Kidney (tissue), 14 donors: ENCODE data around the gene VANGL1. TPM values are rescaled to one million over a fixed set of nuclear protein-coding genes. Genes with fewer than 3 reads are reported as not detected.

Experiments used
- DNase-seq, 5 donors: peaks; one replicate each; pipeline ENCODE4 v3.0.0-alpha.2; 2013 to 2020
- FAIRE-seq: peaks from 2 replicates; lab custom pipeline; 2012; peaks lifted over from hg19 to GRCh38; lab: Jason Lieb, UNC
- H3K27ac ChIP-seq, 2 donors: one replicate each; pipeline ENCODE4 v1.7.0; 2013; ENCODE audit warnings: low read depth in 2 of 2, low read length in 2 of 2, inconsistent platforms in 1 of 2
- H3K27me3 ChIP-seq: one replicate; pipeline ENCODE4 v1.7.1; 2013; ENCODE audit warnings: low read length, inconsistent platforms; ENCODE audit not compliant: control insufficient read depth, insufficient read depth
- H3K36me3 ChIP-seq, 3 donors: one replicate each; pipeline versions ENCODE4 v1.7.0 to v1.7.1; 2013; ENCODE audit warnings: low read length in 3 of 3, control low read depth in 1 of 3, inconsistent platforms in 1 of 3; ENCODE audit not compliant: insufficient read depth in 3 of 3, control insufficient read depth in 2 of 3
- H3K4me1 ChIP-seq, 3 donors: one replicate each; pipeline versions ENCODE4 v1.7.0 to v1.7.1; 2013; ENCODE audit warnings: low read length in 3 of 3, inconsistent platforms in 1 of 3, low read depth in 1 of 3; ENCODE audit not compliant: control insufficient read depth in 2 of 3, insufficient read depth in 2 of 3
- H3K4me3 ChIP-seq, 3 donors: one replicate each; pipeline versions ENCODE4 v1.7.0 to v1.8.1; 2013; ENCODE audit warnings: low read length in 3 of 3, control low read depth in 1 of 3, inconsistent platforms in 1 of 3
- H3K9ac ChIP-seq, 3 donors: one replicate each; pipeline versions ENCODE4 v1.7.0 to v1.7.1; 2013; ENCODE audit warnings: low read length in 3 of 3, control low read depth in 1 of 3, inconsistent platforms in 1 of 3
- H3K9me3 ChIP-seq, 3 donors: one replicate each; pipeline versions ENCODE4 v1.7.0 to v1.7.1; 2013; ENCODE audit warnings: low read length in 3 of 3, control low read depth in 1 of 3, inconsistent platforms in 1 of 3; ENCODE audit not compliant: control insufficient read depth in 2 of 3, insufficient read depth in 1 of 3
- intact Hi-C: fragments of 100-400 bp; cut with DNase I; formaldehyde crosslinking; loops from one replicate; pipeline ENCODE4 v1.11.1; 2022
- polyA plus RNA-seq: library from polyadenylated mRNA; stranded (reverse); fragments of 350-450 nt; fragmentation: Illumina TruSeq; extraction: RNeasy Lipid Tissue Mini Kit (QIAGEN cat#74804); gene quantifications from one replicate; pipeline ENCODE4 v1.2.3, GENCODE V29; 2014; ENCODE audit warnings: low read depth, low replicate concordance; ENCODE audit not compliant: insufficient read depth
- total RNA-seq: library from RNA; stranded (reverse); fragmentation: NEBNext Ultra II Directional; extraction: Animal tissue kit (Norgen Biotek cat#: 25700); gene quantifications from one replicate; pipeline ENCODE4 v1.2.1, GENCODE V29; 2021
- TF ChIP-seq, protein P1 (sequence below): IDR thresholded peaks from 3 replicates; pipeline ENCODE4 v1.5.1; 2012; ENCODE audit warnings: mild to moderate bottlenecking, moderate library complexity, borderline replicate concordance; ENCODE audit not compliant: insufficient read depth; ENCODE audit errors: extremely low read depth
- donor health status: control.
- donor health status: control.
- donor health status: control.
- donor health status: control.
- donor health status: control.
- donor health status: DM: yes; HTN: yes; CAD: no.
- donor health status: Normal renal cell carcinoma (clear cell type).

VANGL1 gene
- total and polyA plus RNA-seq, 2 donors from 2014 or later, result 2.7 to 12.3 TPM

DNA sequence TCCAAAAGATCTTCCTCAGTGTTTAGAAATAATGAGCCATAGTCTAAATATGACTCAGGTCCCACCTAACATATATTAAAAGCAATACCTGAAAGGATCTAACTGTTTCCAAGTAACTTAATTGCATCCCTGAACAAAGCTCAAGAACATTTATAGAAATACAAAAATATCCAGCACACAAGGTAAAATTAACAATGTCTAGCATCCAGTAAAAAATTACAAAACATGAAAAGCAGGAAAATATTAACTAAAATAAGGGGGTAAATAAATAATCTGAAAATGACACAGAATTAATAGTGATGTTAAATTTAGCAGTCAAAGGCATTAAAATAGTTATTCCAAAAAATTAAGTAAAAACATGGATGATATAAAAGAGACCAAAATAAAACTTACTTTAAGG lies 21.3 kb upstream of the VANGL1 start:
- TF ChIP-seq, protein P1, sequence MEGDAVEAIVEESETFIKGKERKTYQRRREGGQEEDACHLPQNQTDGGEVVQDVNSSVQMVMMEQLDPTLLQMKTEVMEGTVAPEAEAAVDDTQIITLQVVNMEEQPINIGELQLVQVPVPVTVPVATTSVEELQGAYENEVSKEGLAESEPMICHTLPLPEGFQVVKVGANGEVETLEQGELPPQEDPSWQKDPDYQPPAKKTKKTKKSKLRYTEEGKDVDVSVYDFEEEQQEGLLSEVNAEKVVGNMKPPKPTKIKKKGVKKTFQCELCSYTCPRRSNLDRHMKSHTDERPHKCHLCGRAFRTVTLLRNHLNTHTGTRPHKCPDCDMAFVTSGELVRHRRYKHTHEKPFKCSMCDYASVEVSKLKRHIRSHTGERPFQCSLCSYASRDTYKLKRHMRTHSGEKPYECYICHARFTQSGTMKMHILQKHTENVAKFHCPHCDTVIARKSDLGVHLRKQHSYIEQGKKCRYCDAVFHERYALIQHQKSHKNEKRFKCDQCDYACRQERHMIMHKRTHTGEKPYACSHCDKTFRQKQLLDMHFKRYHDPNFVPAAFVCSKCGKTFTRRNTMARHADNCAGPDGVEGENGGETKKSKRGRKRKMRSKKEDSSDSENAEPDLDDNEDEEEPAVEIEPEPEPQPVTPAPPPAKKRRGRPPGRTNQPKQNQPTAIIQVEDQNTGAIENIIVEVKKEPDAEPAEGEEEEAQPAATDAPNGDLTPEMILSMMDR, result no peak
- no peaks in the 10 kb centered on the region for H3K36me3 ChIP-seq
- H3K4me3 ChIP-seq, result no peak overlapping the region
- DNase-seq (no peak), FAIRE-seq (peak; percentile 54)
- no peak overlapping the region for H3K9ac ChIP-seq
- peaks cover 0 to 10% (median 2%) of the 10 kb centered on the region in 3 donors for H3K9me3 ChIP-seq
- no peak overlapping the region for H3K27ac ChIP-seq
- no peaks in the 10 kb centered on the region for H3K4me1 ChIP-seq
- intact Hi-C loops, result no loop called here
- no peaks in the 10 kb centered on the region for H3K27me3 ChIP-seq

DNA sequence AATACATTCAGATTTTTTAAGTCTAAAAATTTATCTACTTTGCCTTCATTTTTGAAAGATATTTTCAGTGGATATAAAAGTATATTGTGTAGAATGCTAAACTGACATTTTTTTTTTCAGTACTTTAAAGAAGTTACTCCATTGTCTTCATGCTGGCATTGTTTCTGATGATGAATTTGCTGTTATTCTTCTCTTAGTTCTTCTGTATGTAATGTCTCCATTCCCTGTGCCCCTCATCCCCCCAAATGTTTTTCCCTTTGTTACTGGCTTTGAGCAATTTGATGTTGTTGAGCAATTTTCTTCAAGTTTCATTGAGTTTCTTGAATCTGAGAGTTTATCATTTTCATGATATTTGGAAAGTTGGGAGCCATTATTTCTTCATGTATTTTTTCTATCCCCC lies 20.8 kb upstream of the VANGL1 start:
- Histone ChIP-seq H3K36me3 (no peaks in the 10 kb centered on the region), H3K9ac (no peak overlapping the region), H3K27me3 (no peaks in the 10 kb centered on the region), H3K4me1 (no peaks in the 10 kb centered on the region), H3K9me3 (peaks cover 0 to 10% (median 2%) of the 10 kb centered on the region in 3 donors), H3K27ac (no peak overlapping the region), H3K4me3 (no peak overlapping the region)
- TF ChIP-seq, protein P1, result no peak
- no peak for FAIRE-seq
- no peak for DNase-seq
- intact Hi-C loops, result no loop called here

- no peak overlapping the region for H3K27ac ChIP-seq
- H3K9me3 ChIP-seq, result peaks cover 0 to 8% (median 2%) of the 10 kb centered on the region in 3 donors
- H3K36me3 ChIP-seq, result no peaks in the 10 kb centered on the region
- H3K27me3 ChIP-seq, result no peaks in the 10 kb centered on the region
- no peak overlapping the region for H3K9ac ChIP-seq
- TF ChIP-seq, protein P1, result no peak
- H3K4me3 ChIP-seq, result no peak overlapping the region
- intact Hi-C loops, result no loop called here
- FAIRE-seq (no peak), DNase-seq (no peak)
- no peaks in the 10 kb centered on the region for H3K4me1 ChIP-seq
These were observed 16.9 kb upstream of the VANGL1 start for GRCh38 chr1:115624859-115625258.

DNA sequence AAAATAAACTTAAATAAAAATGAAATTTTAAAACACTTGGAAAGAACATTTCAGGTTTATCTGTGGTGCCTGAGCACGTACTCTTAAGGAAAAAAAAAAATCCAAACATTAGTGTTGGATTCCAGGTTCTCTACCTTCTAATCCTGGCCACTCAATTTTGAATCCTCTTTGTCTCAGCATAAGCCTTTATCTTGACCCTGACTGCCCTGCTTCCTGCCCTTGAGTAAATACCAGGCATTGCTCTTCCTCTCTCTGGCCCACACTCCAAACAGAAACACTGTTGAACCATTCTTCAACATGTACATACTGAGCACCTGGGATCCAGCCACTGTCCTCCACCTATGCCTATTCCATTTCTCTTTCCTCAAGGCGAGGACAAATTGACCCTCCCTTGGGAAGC lies 11.4 kb upstream of the VANGL1 start:
- intact Hi-C loops, result no loop called here
- no peaks in the 10 kb centered on the region for H3K36me3 ChIP-seq
- FAIRE-seq (no peak), DNase-seq (no peak)
- no peak overlapping the region for H3K4me3 ChIP-seq
- H3K27me3 ChIP-seq, result no peaks in the 10 kb centered on the region
- TF ChIP-seq, protein P1, result no peak
- no peaks in the 10 kb centered on the region for H3K4me1 ChIP-seq
- H3K9me3 ChIP-seq, result no peaks in the 10 kb centered on the region
- H3K27ac ChIP-seq, result no peak overlapping the region
- no peak overlapping the region for H3K9ac ChIP-seq
